OCI-LY7 (cell line): ENCODE data around the gene NOXO1. TPM values are rescaled to one million over a fixed set of nuclear protein-coding genes. Genes with fewer than 3 reads are reported as not detected.
A peak's percentile ranks its signal among the peaks of the same experiment; 100 is the strongest.

Experiments
- BruUV-seq: library from RNA; stranded (reverse); fragments of 400-500 nt; replicated peaks from 2 replicates; lab custom pipeline; 2021; lab: Mats Ljungman, UMichigan
- CTCF ChIA-PET: fragments of 300-600 bp; sonication (Branson Sonifier 250); formaldehyde crosslinking; loops from one replicate; lab custom pipeline; 2022; ENCODE audit warnings: antibody characterized with exemption; ENCODE audit not compliant: unreplicated experiment; lab: Charles Lee
- POLR2A ChIA-PET: fragments of 300-600 bp; sonication (Branson Sonifier 250); formaldehyde crosslinking; loops from one replicate; lab custom pipeline; 2022; ENCODE audit warnings: antibody characterized with exemption; lab: Charles Lee
- DNase-seq: peaks from one replicate; pipeline ENCODE4 v3.0.0-alpha.2; 2015; ENCODE audit warnings: low spot score
- H2AFZ ChIP-seq: fragments of 200-600 bp; sonication (generic), shearing (Covaris generic); 2 replicates; pipeline ENCODE4 v1.6.1; 2014; ENCODE audit warnings: mild to moderate bottlenecking, antibody characterized with exemption, low read length, moderate library complexity
- H3K27ac ChIP-seq: fragments of 200-600 bp; sonication (generic); 2 replicates; pipeline ENCODE4 v1.5.1; 2014; ENCODE audit warnings: mixed run types, low read depth, mild to moderate bottlenecking, moderate library complexity, low read length, inconsistent platforms; ENCODE audit not compliant: poor library complexity, severe bottlenecking
- H3K36me3 ChIP-seq: fragments of 200-600 bp; sonication (generic); 2 replicates; pipeline ENCODE4 v1.6.1; 2014; ENCODE audit warnings: mild to moderate bottlenecking, antibody characterized with exemption, low read length, moderate library complexity, mixed read lengths; ENCODE audit not compliant: insufficient read depth
- H3K4me1 ChIP-seq: fragments of 200-600 bp; sonication (generic); 2 replicates; pipeline ENCODE4 v1.5.1; 2014; ENCODE audit warnings: mild to moderate bottlenecking, low read length; ENCODE audit not compliant: insufficient read depth, poor library complexity, severe bottlenecking
- H3K4me2 ChIP-seq: fragments of 200-600 bp; sonication (generic); 2 replicates; pipeline ENCODE4 v1.6.1; 2014; ENCODE audit warnings: mild to moderate bottlenecking, low read length
- H3K4me3 ChIP-seq: fragments of 200-600 bp; sonication (generic); 2 replicates; pipeline ENCODE4 v1.5.1; 2014; ENCODE audit warnings: mild to moderate bottlenecking, low read depth, low read length; ENCODE audit not compliant: poor library complexity, severe bottlenecking
- H3K79me2 ChIP-seq: fragments of 200-600 bp; sonication (generic); 2 replicates; pipeline ENCODE4 v1.6.1; 2016; ENCODE audit warnings: low read depth, mild to moderate bottlenecking, low read length, moderate library complexity, mixed read lengths; ENCODE audit not compliant: insufficient read depth
- H3K9me2 ChIP-seq: fragments of 200-600 bp; sonication (generic); 2 replicates; pipeline ENCODE4 v1.6.1; 2016; ENCODE audit warnings: mild to moderate bottlenecking, low read length, mixed read lengths; ENCODE audit not compliant: insufficient read depth
- H3K9me3 ChIP-seq: fragments of 200-600 bp; sonication (generic); 2 replicates; pipeline ENCODE4 v1.6.1; 2014; ENCODE audit warnings: mild to moderate bottlenecking, mixed run types, low read length, mixed read lengths
- H4K20me1 ChIP-seq: fragments of 200-600 bp; sonication (generic); 2 replicates; pipeline ENCODE4 v1.6.1; 2014; ENCODE audit warnings: mild to moderate bottlenecking, antibody characterized with exemption, low read length, moderate library complexity, mixed read lengths; ENCODE audit not compliant: insufficient read depth
- EZH2phosphoT487 ChIP-seq: fragments of 200-600 bp; sonication (generic); IDR thresholded peaks from 2 replicates; pipeline ENCODE4 v1.6.1; 2018; ENCODE audit warnings: low read depth, borderline replicate concordance, mild to moderate bottlenecking, mixed run types, antibody characterized with exemption, low read length, moderate library complexity, mixed read lengths
- intact Hi-C: fragments of 100-400 bp; cut with micrococcal nuclease; formaldehyde crosslinking; loops from one replicate; pipeline ENCODE4 v1.10.0; 2022; ENCODE audit not compliant: unreplicated experiment
- total RNA-seq, 2 experiments: library from RNA; depleted of rRNA in 1 of 2; stranded (reverse); fragments of >200 nt in 1 of 2; shearing (Covaris generic) in 1 of 2; gene quantifications; 2 replicates each; pipeline ENCODE4 v1.2.3, GENCODE V29; 2014 to 2022
- TF ChIP-seq, protein P1 (sequence below): fragments of 200-600 bp; sonication (generic); conservative IDR thresholded peaks from 2 replicates; pipeline ENCODE4 v1.5.1; 2014; ENCODE audit warnings: mild to moderate bottlenecking, antibody characterized with exemption, low read length, moderate library complexity, mixed read lengths

The NOXO1 gene
- total RNA-seq, 2 experiments from 2014 or later, result 0.22 to 0.30 TPM

DNA sequence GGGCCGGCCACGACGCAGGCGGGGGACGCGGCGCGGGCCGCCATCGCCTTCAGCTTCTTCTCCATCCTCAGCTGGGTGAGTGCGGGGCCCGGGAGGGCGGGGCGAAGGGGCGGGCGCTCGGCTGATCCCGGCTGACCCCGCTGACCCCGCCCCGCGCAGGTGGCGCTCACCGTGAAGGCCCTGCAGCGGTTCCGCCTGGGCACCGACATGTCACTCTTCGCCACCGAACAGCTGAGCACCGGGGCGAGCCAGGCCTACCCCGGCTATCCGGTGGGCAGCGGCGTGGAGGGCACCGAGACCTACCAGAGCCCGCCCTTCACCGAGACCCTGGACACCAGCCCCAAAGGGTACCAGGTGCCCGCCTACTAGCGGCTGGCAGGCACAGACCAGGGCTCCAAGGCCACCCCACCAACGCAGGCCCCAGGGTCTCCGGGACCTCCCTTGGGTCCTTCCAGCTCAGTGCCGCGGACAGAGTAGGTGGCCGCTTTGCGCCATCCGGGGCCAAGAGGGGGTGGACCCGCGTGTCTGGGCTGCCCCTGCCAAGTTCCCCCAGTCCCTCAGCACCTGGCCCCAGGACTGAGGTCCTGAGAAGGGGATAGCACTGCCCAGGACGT is 11.5 kb upstream of the NOXO1 start:
- no peak overlapping the region for H3K4me3 ChIP-seq
- no TSS peak for BruUV-seq
- no peaks in the 10 kb centered on the region for H3K79me2 ChIP-seq
- H3K4me1 ChIP-seq, result peaks cover 36% of the 10 kb centered on the region
- intact Hi-C loops, result loop anchor here (2.0 kb wide), 1 partner anchor 28 kb away; the partner anchor contains the start of gene RPS2
- 0 out of 2 replicates have a peak overlapping the region, but pooled peaks have one; percentile 35 for H2AFZ ChIP-seq
- H3K36me3 ChIP-seq, result peaks cover 25% of the 10 kb centered on the region
- no peak overlapping the region for H3K27ac ChIP-seq
- H3K4me2 ChIP-seq, result no peak overlapping the region
- H4K20me1 ChIP-seq, result no peaks in the 10 kb centered on the region
- TF ChIP-seq, protein P1, sequence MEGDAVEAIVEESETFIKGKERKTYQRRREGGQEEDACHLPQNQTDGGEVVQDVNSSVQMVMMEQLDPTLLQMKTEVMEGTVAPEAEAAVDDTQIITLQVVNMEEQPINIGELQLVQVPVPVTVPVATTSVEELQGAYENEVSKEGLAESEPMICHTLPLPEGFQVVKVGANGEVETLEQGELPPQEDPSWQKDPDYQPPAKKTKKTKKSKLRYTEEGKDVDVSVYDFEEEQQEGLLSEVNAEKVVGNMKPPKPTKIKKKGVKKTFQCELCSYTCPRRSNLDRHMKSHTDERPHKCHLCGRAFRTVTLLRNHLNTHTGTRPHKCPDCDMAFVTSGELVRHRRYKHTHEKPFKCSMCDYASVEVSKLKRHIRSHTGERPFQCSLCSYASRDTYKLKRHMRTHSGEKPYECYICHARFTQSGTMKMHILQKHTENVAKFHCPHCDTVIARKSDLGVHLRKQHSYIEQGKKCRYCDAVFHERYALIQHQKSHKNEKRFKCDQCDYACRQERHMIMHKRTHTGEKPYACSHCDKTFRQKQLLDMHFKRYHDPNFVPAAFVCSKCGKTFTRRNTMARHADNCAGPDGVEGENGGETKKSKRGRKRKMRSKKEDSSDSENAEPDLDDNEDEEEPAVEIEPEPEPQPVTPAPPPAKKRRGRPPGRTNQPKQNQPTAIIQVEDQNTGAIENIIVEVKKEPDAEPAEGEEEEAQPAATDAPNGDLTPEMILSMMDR, result no peak
- no peak for TF ChIP-seq EZH2phosphoT487
- POLR2A ChIA-PET, result interaction anchor here (0.9 kb wide), 1 partner anchor 54 kb away, joined by 4 read pairs; the partner anchor contains the start of genes NTHL1 and TSC2
- no peaks in the 10 kb centered on the region for H3K9me3 ChIP-seq
- H3K9me2 ChIP-seq, result no peaks in the 10 kb centered on the region
- CTCF ChIA-PET, result no interaction called here
- DNase-seq, result no peak

DNA sequence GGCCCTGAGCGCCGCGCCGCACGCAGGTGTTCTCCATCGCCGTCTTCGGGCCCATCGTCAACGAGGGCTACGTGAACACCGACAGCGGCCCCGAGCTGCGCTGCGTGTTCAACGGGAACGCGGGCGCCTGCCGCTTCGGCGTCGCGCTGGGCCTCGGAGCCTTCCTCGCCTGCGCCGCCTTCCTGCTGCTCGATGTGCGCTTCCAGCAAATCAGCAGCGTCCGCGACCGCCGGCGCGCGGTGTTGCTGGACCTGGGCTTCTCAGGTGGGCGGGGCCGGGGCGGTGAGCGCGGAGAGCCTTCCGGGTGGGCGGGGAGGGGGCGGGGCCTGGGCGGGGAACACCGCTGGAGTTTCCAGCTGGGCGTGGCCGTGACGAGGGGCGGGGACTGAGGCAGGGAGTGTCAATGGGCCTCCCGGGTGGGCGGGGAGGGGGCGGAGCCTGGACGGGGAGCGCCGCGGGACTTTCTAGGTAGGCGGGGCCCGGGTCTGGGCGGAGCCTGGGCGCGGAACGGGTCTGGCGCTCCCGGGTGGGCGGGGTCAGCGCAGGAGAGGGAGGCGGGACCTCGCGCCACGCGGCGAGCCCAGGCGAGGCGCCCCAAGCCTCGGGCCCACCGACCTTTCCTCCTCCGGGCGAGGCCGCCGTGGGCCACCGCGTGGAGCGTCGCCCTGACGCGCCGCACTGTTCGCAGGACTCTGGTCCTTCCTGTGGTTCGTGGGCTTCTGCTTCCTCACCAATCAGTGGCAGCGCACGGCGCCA is 10.9 kb upstream of the NOXO1 start:
- Histone ChIP-seq H3K9me2 (no peaks in the 10 kb centered on the region), H3K4me1 (peaks cover 36% of the 10 kb centered on the region), H2AFZ (peak overlapping the region; percentile 35; the same call in 1 of the 2 replicates), H3K4me2 (peak overlapping the region; percentile 80), H3K79me2 (no peaks in the 10 kb centered on the region), H3K27ac (peak overlapping the region; percentile 50), H4K20me1 (no peaks in the 10 kb centered on the region), H3K4me3 (peak overlapping the region; percentile 68), H3K36me3 (peaks cover 18% of the 10 kb centered on the region), H3K9me3 (no peaks in the 10 kb centered on the region)
- TF ChIP-seq EZH2phosphoT487, result no peak
- TF ChIP-seq, protein P1, result no peak
- CTCF ChIA-PET, result interaction anchor here (0.6 kb wide), 1 partner anchor 145 kb away, joined by 3 read pairs; no protein-coding TSS in a partner anchor
- intact Hi-C loops, result loop anchor here (2.0 kb wide), 1 partner anchor 27 kb away; the partner anchor contains the start of gene RPS2
- peak; percentile 95 for DNase-seq
- no TSS peak for BruUV-seq
- POLR2A ChIA-PET, result interaction anchor here (0.9 to 1.0 kb wide), 2 partner anchors 20 to 55 kb away, joined by 3 to 4 read pairs; partner anchors contain the start of genes NTHL1, TBL3 and TSC2
